GM19467 (cell line): ENCODE results near the gene KRTAP24-1.

ENCODE experiments used
- ATAC-seq: cut with Tn5 transposase; IDR thresholded peaks from one replicate; pipeline ENCODE4 v1.9.1; 2021; ENCODE audit warnings: mild to moderate bottlenecking, moderate library complexity; ENCODE audit not compliant: unreplicated experiment

KRTAP24-1 gene

DNA sequence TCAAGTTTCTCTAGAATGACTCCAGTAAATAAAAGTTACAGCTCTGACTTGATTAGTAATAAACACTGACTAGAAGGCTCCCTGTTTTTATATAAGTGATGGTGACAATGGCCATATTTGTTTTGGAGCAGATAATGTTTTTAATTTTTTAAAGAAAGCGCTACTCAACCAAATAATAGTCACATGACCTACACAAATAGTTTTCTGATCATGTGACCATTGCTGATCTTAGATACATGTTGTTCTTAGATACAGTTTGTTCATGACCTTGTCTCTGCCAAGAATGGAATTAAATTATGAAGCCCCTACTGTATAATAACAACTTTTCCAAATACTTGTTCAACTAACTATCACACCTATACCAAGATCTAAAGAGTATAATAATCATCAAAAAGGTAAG is 44.6 kb downstream of the KRTAP24-1 start:
- ATAC-seq = no peak

- no peak for ATAC-seq
These were observed 48.1 kb downstream of the KRTAP24-1 start for GRCh38 chr21:30234643-30235042.

DNA sequence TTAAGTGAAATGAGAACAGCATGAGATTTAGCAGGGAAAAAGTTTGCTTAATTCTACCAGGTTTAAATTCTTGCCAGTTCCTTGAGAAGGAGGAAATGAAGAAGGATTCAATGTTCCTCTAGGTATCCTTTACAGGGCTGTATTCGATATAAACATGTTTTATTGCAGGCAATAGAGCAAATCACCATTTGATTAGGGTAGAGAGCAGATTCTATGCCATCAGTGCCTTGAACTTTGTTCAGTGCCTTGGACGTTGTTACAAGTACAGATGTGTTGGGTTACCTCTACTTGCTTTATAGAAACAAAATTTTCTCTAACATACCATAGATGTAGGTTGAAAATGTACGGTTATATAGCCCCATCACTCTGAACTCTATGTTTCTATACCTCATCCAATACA is 48.7 kb downstream of the KRTAP24-1 start:
- no peak for ATAC-seq

- ATAC-seq = no peak
These were observed 49.3 kb downstream of the KRTAP24-1 start for GRCh38 chr21:30233228-30234020.

GRCh38 chr21:30232011-30232410 is 50.7 kb downstream of the KRTAP24-1 start:
- no peak for ATAC-seq
